H1 (cell line): Measurements from ENCODE around the gene UPF3A. TPM values are rescaled to one million over a fixed set of nuclear protein-coding genes. Genes with fewer than 3 reads are reported as not detected.

ENCODE experiments used
- CTCF ChIA-PET: fragments of 300-600 bp; sonication (Branson Sonifier 250); formaldehyde crosslinking; loops from one replicate; lab custom pipeline; 2021; ENCODE audit not compliant: partially characterized antibody; lab: Charles Lee
- POLR2A ChIA-PET: fragments of 300-600 bp; sonication (Branson Sonifier 250); formaldehyde crosslinking; loops from one replicate; lab custom pipeline; 2021; ENCODE audit warnings: inconsistent platforms; ENCODE audit not compliant: partially characterized antibody; lab: Charles Lee
- DNase-seq, 2 experiments: peaks; one replicate each; pipeline versions ENCODE4 v3.0.0 to v3.0.0-alpha.2; 2010 to 2022; ENCODE audit warnings: low spot score in 2 of 2, low read depth in 1 of 2, mixed read lengths in 1 of 2
- FAIRE-seq: peaks from 2 replicates; lab custom pipeline; 2011; peaks lifted over from hg19 to GRCh38; lab: Jason Lieb, UNC
- H2AFZ ChIP-seq: 2 replicates; pipeline ENCODE4 v1.8.1; 2012; ENCODE audit warnings: low read length, inconsistent platforms
- H2AK5ac ChIP-seq: 2 replicates; pipeline ENCODE4 v1.6.1; 2013; ENCODE audit warnings: low read depth, low read length
- H2BK120ac ChIP-seq: replicated peaks from 2 replicates; pipeline ENCODE3; 2013; ENCODE audit warnings: low read depth, low read length, inconsistent platforms
- H2BK12ac ChIP-seq: 2 replicates; pipeline ENCODE4 v1.6.1; 2013; ENCODE audit warnings: low read depth, low read length
- H2BK15ac ChIP-seq: 2 replicates; pipeline ENCODE4 v1.6.1; 2013; ENCODE audit warnings: low read length
- H2BK20ac ChIP-seq: 2 replicates; pipeline ENCODE4 v1.6.1; 2013; ENCODE audit warnings: low read length
- H2BK5ac ChIP-seq: 2 replicates; pipeline ENCODE4 v1.6.1; 2013; ENCODE audit warnings: low read depth, low read length
- H3K14ac ChIP-seq: 2 replicates; pipeline ENCODE4 v1.6.1; 2013; ENCODE audit warnings: inconsistent platforms; ENCODE audit not compliant: insufficient read length
- H3K18ac ChIP-seq: 2 replicates; pipeline ENCODE4 v1.6.1; 2013; ENCODE audit warnings: low read length; ENCODE audit errors: extremely low read depth
- H3K23ac ChIP-seq: 2 replicates; pipeline ENCODE4 v1.6.1; 2013; ENCODE audit warnings: inconsistent platforms; ENCODE audit not compliant: insufficient read length
- H3K23me2 ChIP-seq: 2 replicates; pipeline ENCODE4 v1.6.1; 2013; ENCODE audit warnings: low read depth, low read length
- H3K27ac ChIP-seq: 2 replicates; pipeline ENCODE4 v1.6.1; 2011; ENCODE audit warnings: low read depth, low read length, inconsistent platforms
- H3K27me3 ChIP-seq, 4 experiments: replicated peaks in 1 of 4; 1 replicate in 1 of 4; 2 replicates in 3 of 4; pipeline versions ENCODE4 v1.6.1 to v1.8.1; 2011 to 2013; ENCODE audit warnings: low read length in 3 of 4, mild to moderate bottlenecking in 3 of 4, inconsistent platforms in 2 of 4, mixed read lengths in 2 of 4, moderate library complexity in 1 of 4; ENCODE audit not compliant: control insufficient read depth in 3 of 4, insufficient read depth in 3 of 4; ENCODE audit errors: extremely low read depth in 1 of 4
- H3K36me3 ChIP-seq, 4 experiments: 2 replicates each; pipeline versions ENCODE4 v1.6.1 to v1.8.1; 2011 to 2013; ENCODE audit warnings: mild to moderate bottlenecking in 4 of 4, low read length in 3 of 4, moderate library complexity in 2 of 4, control low read depth in 1 of 4, inconsistent platforms in 1 of 4; ENCODE audit not compliant: insufficient read depth in 4 of 4, control insufficient read depth in 2 of 4
- H3K4ac ChIP-seq: replicated peaks from 2 replicates; pipeline ENCODE3; 2013; ENCODE audit warnings: low read length, low read depth, mixed read lengths, inconsistent platforms; ENCODE audit not compliant: insufficient read length
- H3K4me1 ChIP-seq, 4 experiments: replicated peaks in 1 of 4; 1 replicate in 1 of 4; 2 replicates in 3 of 4; pipeline versions ENCODE4 v1.6.1 to v1.8.1; 2011 to 2013; ENCODE audit warnings: low read length in 3 of 4, inconsistent platforms in 2 of 4, mixed read lengths in 1 of 4; ENCODE audit not compliant: insufficient read depth in 4 of 4, control insufficient read depth in 3 of 4
- H3K4me2 ChIP-seq, 2 experiments: 2 replicates each; pipeline versions ENCODE4 v1.6.1 to v1.8.1; 2011 to 2013; ENCODE audit warnings: low read depth in 2 of 2, low read length in 2 of 2, control low read depth in 1 of 2, inconsistent platforms in 1 of 2, mild to moderate bottlenecking in 1 of 2; ENCODE audit not compliant: insufficient read depth in 1 of 2
- H3K4me3 ChIP-seq, 4 experiments: fragments of 200-600, 300-600 bp in 1 of 4; sonication (generic), shearing (Covaris generic), sonication (Bioruptor Twin) in 1 of 4; 2 replicates each; pipeline versions ENCODE4 v1.5.1 to v1.8.1; 2011 to 2016; ENCODE audit warnings: low read length in 4 of 4, low read depth in 3 of 4, control low read depth in 2 of 4, inconsistent platforms in 2 of 4, mild to moderate bottlenecking in 2 of 4, mixed read lengths in 1 of 4, moderate library complexity in 1 of 4; ENCODE audit not compliant: insufficient read depth in 2 of 4; ENCODE audit errors: extremely low read depth in 1 of 4
- H3K56ac ChIP-seq: replicated peaks from 2 replicates; pipeline ENCODE3; 2013; ENCODE audit warnings: low read depth, mild to moderate bottlenecking, mixed read lengths, low read length, inconsistent platforms; ENCODE audit not compliant: insufficient read length
- H3K79me1 ChIP-seq: 2 replicates; pipeline ENCODE4 v1.6.1; 2013; ENCODE audit warnings: low read depth, low read length, control low read depth
- H3K79me2 ChIP-seq, 2 experiments: 2 replicates each; pipeline versions ENCODE4 v1.6.1 to v1.8.1; 2012 to 2013; ENCODE audit warnings: low read length in 2 of 2, mild to moderate bottlenecking in 2 of 2, inconsistent platforms in 1 of 2; ENCODE audit not compliant: insufficient read depth in 2 of 2, control insufficient read depth in 1 of 2
- H3K9ac ChIP-seq, 4 experiments: replicated peaks in 1 of 4; 1 replicate in 1 of 4; 2 replicates in 3 of 4; pipeline versions ENCODE4 v1.6.1 to v1.8.1; 2011 to 2013; ENCODE audit warnings: low read depth in 3 of 4, low read length in 3 of 4, control low read depth in 2 of 4, mild to moderate bottlenecking in 2 of 4, moderate library complexity in 2 of 4, inconsistent platforms in 1 of 4; ENCODE audit errors: extremely low read depth in 1 of 4
- H3K9me3 ChIP-seq, 2 experiments: 2 replicates each; pipeline versions ENCODE4 v1.6.1 to v1.8.1; 2012 to 2013; ENCODE audit warnings: mild to moderate bottlenecking in 2 of 2, moderate library complexity in 2 of 2, control low read depth in 1 of 2, inconsistent platforms in 1 of 2, low read depth in 1 of 2, low read length in 1 of 2, mixed read lengths in 1 of 2; ENCODE audit not compliant: insufficient read depth in 2 of 2
- H4K20me1 ChIP-seq, 2 experiments: replicated peaks in 1 of 2; 2 replicates each; pipeline versions ENCODE3 to v1.8.1; 2011 to 2013; ENCODE audit warnings: inconsistent platforms in 2 of 2, low read length in 2 of 2, mild to moderate bottlenecking in 1 of 2; ENCODE audit not compliant: insufficient read depth in 2 of 2, control insufficient read depth in 1 of 2
- H4K5ac ChIP-seq: 2 replicates; pipeline ENCODE4 v1.6.1; 2013; ENCODE audit warnings: low read length, low read depth, mixed read lengths, inconsistent platforms; ENCODE audit not compliant: insufficient read length
- H4K8ac ChIP-seq: 2 replicates; pipeline ENCODE4 v1.8.0; 2013; ENCODE audit warnings: mild to moderate bottlenecking, moderate library complexity, low read length, inconsistent platforms; ENCODE audit not compliant: insufficient read depth; ENCODE audit errors: extremely low read depth
- H4K91ac ChIP-seq: replicated peaks from 2 replicates; pipeline ENCODE3; 2013; ENCODE audit warnings: low read length, mixed read lengths, inconsistent platforms; ENCODE audit not compliant: insufficient read length
- BACH1 ChIP-seq: IDR thresholded peaks from 2 replicates; pipeline ENCODE4 v1.6.1; 2012; ENCODE audit warnings: low read length, improper control_type of control experiment
- CBX8 ChIP-seq: fragments of 300-800, 300-1000 bp; sonication (generic); IDR thresholded peaks from 2 replicates; pipeline ENCODE4 v1.7.1; 2016; ENCODE audit warnings: low read depth, low read length, borderline replicate concordance
- CHD1 ChIP-seq: IDR thresholded peaks from 2 replicates; pipeline ENCODE4 v1.6.1; 2012; ENCODE audit warnings: low read depth, low read length, improper control_type of control experiment
- CREB1 ChIP-seq: IDR thresholded peaks from 2 replicates; pipeline ENCODE4 v1.6.1; 2012; ENCODE audit warnings: inconsistent platforms
- EGR1 ChIP-seq: IDR thresholded peaks from 2 replicates; pipeline ENCODE4 v1.6.1; 2011; ENCODE audit warnings: low read depth, low read length, borderline replicate concordance
- JUN ChIP-seq: IDR thresholded peaks from 2 replicates; pipeline ENCODE4 v1.6.1; 2011; ENCODE audit warnings: low read depth, mild to moderate bottlenecking, improper control_type of control experiment, low read length
- POLR2A ChIP-seq, 2 experiments: IDR thresholded peaks; 1 replicate in 1 of 2; 2 replicates in 1 of 2; pipeline ENCODE4 v1.6.1; 2011; ENCODE audit warnings: low read depth in 2 of 2, low read length in 2 of 2, mild to moderate bottlenecking in 2 of 2; ENCODE audit errors: control extremely low read depth in 1 of 2
- SIRT6 ChIP-seq: IDR thresholded peaks from one replicate; pipeline ENCODE4 v1.7.1; 2012; ENCODE audit warnings: low read length, inconsistent platforms
- YY1 ChIP-seq: IDR thresholded peaks from 2 replicates; pipeline ENCODE4 v1.6.1; 2011; ENCODE audit warnings: low read depth, mild to moderate bottlenecking, low read length
- WGBS, 2 experiments: shearing (Covaris generic) in 1 of 2; methylation state at CpG; one replicate each; pipeline versions ENCODE4 v1.1.6 to v1.1.7; 2013 to 2015; ENCODE audit warnings: low lambda C conversion rate in 2 of 2, mixed read lengths in 2 of 2, inconsistent platforms in 1 of 2, low coverage in 1 of 2, missing lambda C conversion rate in 1 of 2; ENCODE audit not compliant: insufficient replicate concordance in 2 of 2, insufficient coverage in 1 of 2, insufficient read length in 1 of 2; ENCODE audit errors: extremely low coverage in 1 of 2, missing lambda C conversion rate in 1 of 2; 5-methylcytosine and 5-hydroxymethylcytosine counted together
- polyA plus RNA-seq, 7 experiments: library from polyadenylated mRNA; depleted of rRNA in 3 of 7; stranded (reverse) in 5 of 7; unstranded in 2 of 7; fragments of >200 nt in 5 of 7; fragments of 200-250 nt in 2 of 7; gene quantifications; 1 replicate in 5 of 7; 2 replicates in 1 of 7; 4 replicates in 1 of 7; pipeline versions ENCODE4 v1.2.1 to v1.2.3, GENCODE V29; 2011 to 2013; ENCODE audit warnings: missing spikeins in 2 of 7, mixed read lengths in 2 of 7
- total RNA-seq: library from RNA; stranded (reverse); fragmentation: NEBNext Ultra II Directional; extraction: Animal tissue kit (Norgen Biotek cat#: 25700); gene quantifications from 2 replicates; pipeline ENCODE4 v1.2.1, GENCODE V29; 2021
- TF ChIP-seq, protein P1 (sequence below): IDR thresholded peaks from 2 replicates; pipeline ENCODE4 v1.6.1; 2012; ENCODE audit warnings: inconsistent platforms
- TF ChIP-seq, protein P2 (sequence below): IDR thresholded peaks from 2 replicates; pipeline ENCODE4 v1.6.1; 2012; ENCODE audit warnings: low read length, inconsistent platforms

Gene UPF3A
- total and polyA plus RNA-seq, 2 of the 8 experiments (the other 6 are each of a cell fraction or from before 2014, with no cell fraction given): 47.1 to 58.2 TPM

DNA sequence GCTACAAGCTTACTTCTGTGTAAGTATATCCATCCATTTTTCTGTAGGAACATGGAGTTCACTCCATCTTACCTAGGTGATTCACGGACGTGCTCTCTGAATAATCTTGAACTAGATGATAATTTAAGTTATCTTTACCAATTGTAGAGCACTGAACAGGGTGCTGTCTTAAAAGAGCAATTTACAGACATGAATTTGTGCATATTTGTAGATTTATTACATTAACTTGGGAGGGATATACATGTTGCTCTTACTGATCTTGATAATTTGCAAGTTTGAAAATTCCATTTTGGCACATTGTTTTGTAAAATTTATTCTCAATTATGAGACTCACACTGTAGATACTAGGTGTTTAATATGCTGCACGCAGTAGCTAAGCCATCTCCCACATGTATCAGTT, 37.4 kb upstream of the UPF3A start:
- POLR2A ChIA-PET: interaction anchor here (0.6 to 2.5 kb wide), 4 partner anchors 12 to 88 kb away, joined by 3 to 11 read pairs (median 5); no protein-coding TSS in a partner anchor
- WGBS, 2 experiments: 94% methylated on average over 3 of the region's 3 CpGs; no CpG with 5 or more reads in 1 of the 2 experiments
- peaks cover 27 to 95% (median 72%) of the 10 kb centered on the region in 4 experiments for H3K36me3 ChIP-seq

More for the DNA sequence above, 37.4 kb upstream of the UPF3A start:
- Histone ChIP-seq H2BK120ac (no peak overlapping the region), H3K18ac (no peak overlapping the region), H3K23ac (no peak overlapping the region), H3K27ac (no peak overlapping the region), H2BK5ac (no peak overlapping the region), H2BK15ac (no peak overlapping the region), H3K27me3 (no peaks in the 10 kb centered on the region), H3K56ac (no peak overlapping the region), H3K9ac (no peak overlapping the region), H3K4me2 (no peak overlapping the region), H4K5ac (no peak overlapping the region), H3K14ac (no peak overlapping the region), H3K4ac (no peak overlapping the region), H3K4me1 (peaks cover 0 to 1% (median 0%) of the 10 kb centered on the region in 4 experiments; a peak in 2 of 7 replicates), H4K91ac (no peak overlapping the region), H4K20me1 (peaks cover 0 to 2% of the 10 kb centered on the region in 2 experiments), H3K9me3 (no peaks in the 10 kb centered on the region), H2AFZ (no peak overlapping the region), H3K79me2 (0 out of 4 replicates have a peak, but pooled peaks cover 0 to 3% of the 10 kb centered on the region in 2 experiments), H3K23me2 (no peaks in the 10 kb centered on the region), H3K79me1 (peaks cover 4% of the 10 kb centered on the region; the same call in 1 of the 2 replicates), H3K4me3 (no peak overlapping the region), H2BK20ac (no peak overlapping the region), H4K8ac (no peak overlapping the region), H2AK5ac (no peak overlapping the region), H2BK12ac (no peak overlapping the region)
- TF ChIP-seq, protein P1, sequence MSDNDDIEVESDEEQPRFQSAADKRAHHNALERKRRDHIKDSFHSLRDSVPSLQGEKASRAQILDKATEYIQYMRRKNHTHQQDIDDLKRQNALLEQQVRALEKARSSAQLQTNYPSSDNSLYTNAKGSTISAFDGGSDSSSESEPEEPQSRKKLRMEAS: no peak
- no peak for TF ChIP-seq SIRT6
- no peak for TF ChIP-seq JUN
- TF ChIP-seq EGR1: no peak
- no peak for TF ChIP-seq CHD1
- TF ChIP-seq BACH1: no peak
- TF ChIP-seq POLR2A (IDR thresholded peaks at IDR 0.05; ENCODE audit: control extremely low read depth in 1 of 2, low read depth in 2 of 2, low read length in 2 of 2): no peak
- no peak for TF ChIP-seq YY1
- no peak for TF ChIP-seq CREB1
- TF ChIP-seq CBX8: no peak
- TF ChIP-seq, protein P2, sequence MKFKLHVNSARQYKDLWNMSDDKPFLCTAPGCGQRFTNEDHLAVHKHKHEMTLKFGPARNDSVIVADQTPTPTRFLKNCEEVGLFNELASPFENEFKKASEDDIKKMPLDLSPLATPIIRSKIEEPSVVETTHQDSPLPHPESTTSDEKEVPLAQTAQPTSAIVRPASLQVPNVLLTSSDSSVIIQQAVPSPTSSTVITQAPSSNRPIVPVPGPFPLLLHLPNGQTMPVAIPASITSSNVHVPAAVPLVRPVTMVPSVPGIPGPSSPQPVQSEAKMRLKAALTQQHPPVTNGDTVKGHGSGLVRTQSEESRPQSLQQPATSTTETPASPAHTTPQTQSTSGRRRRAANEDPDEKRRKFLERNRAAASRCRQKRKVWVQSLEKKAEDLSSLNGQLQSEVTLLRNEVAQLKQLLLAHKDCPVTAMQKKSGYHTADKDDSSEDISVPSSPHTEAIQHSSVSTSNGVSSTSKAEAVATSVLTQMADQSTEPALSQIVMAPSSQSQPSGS: no peak
- FAIRE-seq: no peak
- CTCF ChIA-PET: no interaction called here
- no peak for DNase-seq
